B cell (primary cell): ENCODE measurements around the gene EVI2B. TPM values are rescaled to one million over a fixed set of nuclear protein-coding genes. Genes with fewer than 3 reads are reported as not detected.

Source experiments
- ATAC-seq: fragments of 200-7000 bp; cut with Tn5 transposase; one replicate; pipeline ENCODE4 v1.10.0; 2021; ENCODE audit warnings: low read depth, mild to moderate bottlenecking, moderate number of reproducible peaks, moderate library complexity
- CTCF ChIA-PET: fragments of 350-600 bp; sonication (Branson Sonifier 250); formaldehyde crosslinking; loops from one replicate; lab custom pipeline; 2021; ENCODE audit warnings: antibody characterized with exemption, inconsistent platforms; lab: Charles Lee
- POLR2A ChIA-PET: fragments of 350-600 bp; sonication (Branson Sonifier 250); formaldehyde crosslinking; loops from one replicate; lab custom pipeline; 2021; ENCODE audit warnings: antibody characterized with exemption; lab: Charles Lee
- DNase-seq: peaks from one replicate; pipeline ENCODE4 v3.0.0; 2013
- H2AFZ ChIP-seq: 2 replicates; pipeline ENCODE4 v1.6.1; 2012; ENCODE audit warnings: mild to moderate bottlenecking, low read depth, low read length; ENCODE audit not compliant: insufficient read depth, poor library complexity, severe bottlenecking
- H3K27ac ChIP-seq, 2 donors: 1 replicate in 1 of 2; 2 replicates in 1 of 2; pipeline ENCODE4 v1.5.1; 2012 to 2013; ENCODE audit warnings: low read length in 2 of 2, mild to moderate bottlenecking in 2 of 2, moderate library complexity in 1 of 2
- H3K27me3 ChIP-seq, 4 experiments: fragments of 200-600 bp in 1 of 4; sonication (generic) in 1 of 4; replicated peaks in 1 of 4; 1 replicate in 2 of 4; 2 replicates in 2 of 4; pipeline versions ENCODE4 v1.6.1 to v1.7.0; 2013 to 2016; ENCODE audit warnings: low read length in 3 of 4, mild to moderate bottlenecking in 2 of 4, mixed read lengths in 1 of 4, moderate library complexity in 1 of 4; ENCODE audit not compliant: insufficient read depth in 4 of 4, control insufficient read depth in 3 of 4; ENCODE audit errors: control extremely low read depth in 1 of 4
- H3K36me3 ChIP-seq, 2 experiments: replicated peaks in 1 of 2; 1 replicate in 1 of 2; 2 replicates in 1 of 2; pipeline versions ENCODE4 v1.6.1 to v1.7.1; 2013; ENCODE audit warnings: low read length in 1 of 2; ENCODE audit not compliant: insufficient read depth in 2 of 2, control insufficient read depth in 1 of 2; ENCODE audit errors: control extremely low read depth in 1 of 2, extremely low read depth in 1 of 2
- H3K4me1 ChIP-seq, 2 donors: fragments of 200-600 bp in 1 of 2; sonication (generic) in 1 of 2; 1 replicate in 1 of 2; 2 replicates in 1 of 2; pipeline versions ENCODE4 v1.5.1 to v1.6.1; 2013 to 2017; ENCODE audit warnings: low read length in 2 of 2; ENCODE audit not compliant: control insufficient read depth in 2 of 2, insufficient read depth in 2 of 2
- H3K4me2 ChIP-seq: replicated peaks from 2 replicates; pipeline ENCODE3; 2012; ENCODE audit warnings: mild to moderate bottlenecking, low read depth, low read length; ENCODE audit not compliant: poor library complexity, severe bottlenecking
- H3K4me3 ChIP-seq, 5 experiments: fragments of 200-600 bp in 1 of 5; sonication (generic) in 1 of 5; 1 replicate in 3 of 5; 2 replicates in 2 of 5; pipeline versions ENCODE4 v1.5.1 to v1.7.0; 2011 to 2016; ENCODE audit warnings: low read length in 4 of 5, mild to moderate bottlenecking in 4 of 5, low read depth in 2 of 5, control low read depth in 1 of 5, moderate library complexity in 1 of 5; ENCODE audit not compliant: insufficient read depth in 1 of 5; ENCODE audit errors: control extremely low read depth in 1 of 5, extremely low read depth in 1 of 5
- H3K79me2 ChIP-seq: fragments of 200-600 bp; sonication (generic); one replicate; pipeline ENCODE4 v1.6.0; 2016; ENCODE audit warnings: low read length; ENCODE audit not compliant: control insufficient read depth, insufficient read depth
- H3K9ac ChIP-seq: fragments of 200-600 bp; sonication (generic); 2 replicates; pipeline ENCODE4 v1.6.1; 2017; ENCODE audit warnings: mild to moderate bottlenecking, low read length, moderate library complexity
- H3K9me3 ChIP-seq, 3 donors: one replicate each; pipeline versions ENCODE4 v1.6.1 to v1.7.1; 2013; ENCODE audit warnings: low read length in 2 of 3; ENCODE audit not compliant: control insufficient read depth in 2 of 3, insufficient read depth in 1 of 3; ENCODE audit errors: control extremely low read depth in 1 of 3
- H4K20me1 ChIP-seq: 2 replicates; pipeline ENCODE4 v1.6.0; 2012; ENCODE audit warnings: mild to moderate bottlenecking, low read length; ENCODE audit not compliant: insufficient read depth, control insufficient read depth, poor library complexity, severe bottlenecking
- H3K27ac Mint-ChIP-seq: one replicate; pipeline ENCODE4 v1.8.0; 2021; ENCODE audit warnings: mixed read lengths
- H3K27me3 Mint-ChIP-seq: one replicate; pipeline ENCODE4 v1.8.0; 2021; ENCODE audit warnings: mixed read lengths
- H3K4me1 Mint-ChIP-seq: one replicate; pipeline ENCODE4 v1.8.0; 2021; ENCODE audit warnings: mixed read lengths
- H3K4me3 Mint-ChIP-seq: one replicate; pipeline ENCODE4 v1.8.0; 2021; ENCODE audit warnings: mixed read lengths
- H3K9me3 Mint-ChIP-seq: one replicate; pipeline ENCODE4 v1.8.0; 2022; ENCODE audit warnings: mixed read lengths; ENCODE audit not compliant: insufficient read depth
- EZH2 ChIP-seq: IDR thresholded peaks from 2 replicates; pipeline ENCODE4 v1.6.1; 2012; ENCODE audit warnings: borderline replicate concordance, low read depth, mild to moderate bottlenecking, moderate library complexity, low read length; ENCODE audit not compliant: insufficient read depth, poor library complexity, severe bottlenecking
- WGBS: methylation state at CpG from one replicate; pipeline ENCODE4 v1.1.5; 2013; ENCODE audit warnings: missing lambda C conversion rate; ENCODE audit not compliant: insufficient coverage; 5-methylcytosine and 5-hydroxymethylcytosine counted together
- intact Hi-C: fragments of 100-400 bp; cut with micrococcal nuclease; formaldehyde crosslinking; loops from one replicate; pipeline ENCODE4 v1.10.0; 2022
- polyA plus RNA-seq: library from polyadenylated mRNA; depleted of rRNA; stranded (reverse); fragments of >200 nt; gene quantifications from 2 replicates; pipeline ENCODE4 v1.2.3, GENCODE V29; 2012
- total RNA-seq, 2 donors: library from RNA; stranded (reverse); fragments of 120-200 nt in 1 of 2; gene quantifications; 1 replicate in 1 of 2; 2 replicates in 1 of 2; pipeline versions ENCODE4 v1.2.3 to v1.2.4, GENCODE V29; 2013 to 2022
- TF ChIP-seq, protein P1 (sequence below): fragments of 200-600 bp; IDR thresholded peaks from one replicate; pipeline ENCODE4 v1.8.0; 2022; ENCODE audit warnings: antibody characterized with exemption, mild to moderate bottlenecking

Gene EVI2B
- total and polyA plus RNA-seq, 2 donors (not counting 1 experiment from before 2014, with no cell fraction given), result 132 to 135 TPM

DNA sequence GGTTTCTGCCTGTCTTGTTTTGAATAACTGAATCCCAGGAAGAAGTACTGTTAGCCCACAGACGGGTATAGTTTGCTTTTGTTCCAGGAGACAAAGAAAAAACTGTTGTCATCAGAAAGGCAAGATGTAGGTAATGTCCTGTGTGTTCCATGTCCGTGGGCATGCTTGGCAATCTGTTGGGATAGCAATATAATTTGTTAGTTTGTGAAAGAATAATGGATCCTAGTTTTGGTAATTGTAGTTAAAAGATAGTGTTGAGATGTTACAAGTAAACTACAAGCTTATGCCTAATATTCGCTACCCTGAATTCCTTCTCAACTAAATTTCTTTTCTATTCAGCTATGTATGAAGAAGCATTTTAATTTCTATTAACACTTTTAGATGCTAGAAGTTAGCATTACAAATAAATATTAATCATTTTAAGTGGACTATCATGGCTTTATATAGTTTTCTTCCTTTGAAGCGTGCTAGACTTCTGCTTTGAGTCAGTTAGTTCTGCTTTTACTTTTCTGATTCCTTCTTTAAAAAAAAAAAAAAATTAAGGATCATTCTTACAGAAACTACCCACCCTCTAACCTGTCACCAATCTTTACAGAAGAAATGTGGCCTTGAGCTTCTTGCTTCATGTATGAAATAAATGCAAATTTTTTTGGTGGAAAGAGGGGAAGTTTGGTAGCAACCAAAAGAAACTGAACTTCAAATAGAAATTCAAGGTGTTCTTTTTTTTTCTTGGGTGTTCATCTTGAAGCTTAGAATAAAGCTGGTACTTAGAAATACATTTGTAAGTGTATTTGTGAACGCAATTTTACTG lies 5.2 kb upstream of the EVI2B start:
- H2AFZ ChIP-seq, result peak overlapping the region; percentile 50
- POLR2A ChIA-PET, result interaction anchor here (0.5 to 2.1 kb wide), 6 partner anchors 8 to 496 kb away, joined by 3 to 8 read pairs (median 6); no protein-coding TSS in a partner anchor
- H3K4me1 Mint-ChIP-seq, result peaks cover 58% of the 10 kb centered on the region
- peak overlapping the region; percentile 96 for H3K27ac Mint-ChIP-seq
- peaks cover 73% of the 10 kb centered on the region for H3K79me2 ChIP-seq
- intact Hi-C loops, result loop anchor here (1.0 to 10.0 kb wide), 3 partner anchors 10 to 566 kb away; partner anchors contain the start of gene NF1
- H3K4me2 ChIP-seq, result peak overlapping the region; percentile 79
- H3K9me3 Mint-ChIP-seq, result no peaks in the 10 kb centered on the region
- no peak for TF ChIP-seq EZH2
- TF ChIP-seq, protein P1, sequence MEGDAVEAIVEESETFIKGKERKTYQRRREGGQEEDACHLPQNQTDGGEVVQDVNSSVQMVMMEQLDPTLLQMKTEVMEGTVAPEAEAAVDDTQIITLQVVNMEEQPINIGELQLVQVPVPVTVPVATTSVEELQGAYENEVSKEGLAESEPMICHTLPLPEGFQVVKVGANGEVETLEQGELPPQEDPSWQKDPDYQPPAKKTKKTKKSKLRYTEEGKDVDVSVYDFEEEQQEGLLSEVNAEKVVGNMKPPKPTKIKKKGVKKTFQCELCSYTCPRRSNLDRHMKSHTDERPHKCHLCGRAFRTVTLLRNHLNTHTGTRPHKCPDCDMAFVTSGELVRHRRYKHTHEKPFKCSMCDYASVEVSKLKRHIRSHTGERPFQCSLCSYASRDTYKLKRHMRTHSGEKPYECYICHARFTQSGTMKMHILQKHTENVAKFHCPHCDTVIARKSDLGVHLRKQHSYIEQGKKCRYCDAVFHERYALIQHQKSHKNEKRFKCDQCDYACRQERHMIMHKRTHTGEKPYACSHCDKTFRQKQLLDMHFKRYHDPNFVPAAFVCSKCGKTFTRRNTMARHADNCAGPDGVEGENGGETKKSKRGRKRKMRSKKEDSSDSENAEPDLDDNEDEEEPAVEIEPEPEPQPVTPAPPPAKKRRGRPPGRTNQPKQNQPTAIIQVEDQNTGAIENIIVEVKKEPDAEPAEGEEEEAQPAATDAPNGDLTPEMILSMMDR, result no peak
- H3K27me3 Mint-ChIP-seq, result no peaks in the 10 kb centered on the region
- peaks cover 0 to 5% of the 10 kb centered on the region in 2 experiments for H3K36me3 ChIP-seq
- H3K9ac ChIP-seq, result peak overlapping the region; percentile 76
- H3K9me3 ChIP-seq, result no peaks in the 10 kb centered on the region
- peaks cover 35 to 55% of the 10 kb centered on the region in 2 donors for H3K4me1 ChIP-seq
- DNase-seq (peak; percentile 85), ATAC-seq (peak; percentile 53)
- H3K27ac ChIP-seq, result peak overlapping the region; percentile 74 to 91
- no peaks in the 10 kb centered on the region for H4K20me1 ChIP-seq
- WGBS, result 6% methylated on average over 2 of the region's 5 CpGs
- H3K4me3 ChIP-seq, result peak overlapping the region; percentile 46 to 98 (median 69)
- CTCF ChIA-PET, result interaction anchor here (0.7 to 3.1 kb wide), 16 partner anchors 11 to 216 kb away, joined by 3 to 22 read pairs (median 4); no protein-coding TSS in a partner anchor
- H3K4me3 Mint-ChIP-seq, result peak overlapping the region; percentile 89
- H3K27me3 ChIP-seq, result no peaks in the 10 kb centered on the region
